Left ventricle myocardium inferior (tissue), 1 donor: ENCODE results near the gene SCN10A. TPM values are rescaled to one million over a fixed set of nuclear protein-coding genes. Genes with fewer than 3 reads are reported as not detected.
A peak's percentile ranks its signal among the peaks of the same experiment; 100 is the strongest.

ENCODE experiments used
- DNase-seq: peaks from one replicate; pipeline ENCODE4 v3.0.0-alpha.2; 2020
- H3K27ac ChIP-seq: fragments of 200-600 bp; replicated peaks from 2 replicates; pipeline ENCODE4 v1.8.0; 2021
- H3K27me3 ChIP-seq: fragments of 200-600 bp; 2 replicates; pipeline ENCODE4 v1.8.0; 2021; ENCODE audit warnings: low read depth
- H3K36me3 ChIP-seq: fragments of 200-600 bp; 2 replicates; pipeline ENCODE4 v1.8.0; 2021
- H3K4me1 ChIP-seq: fragments of 200-600 bp; 2 replicates; pipeline ENCODE4 v1.8.0; 2021
- H3K4me3 ChIP-seq: fragments of 200-600 bp; 2 replicates; pipeline ENCODE4 v1.8.0; 2021; ENCODE audit warnings: mild to moderate bottlenecking, moderate library complexity
- H3K9me3 ChIP-seq: fragments of 200-600 bp; replicated peaks from 2 replicates; pipeline ENCODE4 v1.8.0; 2021
- intact Hi-C: fragments of 100-400 bp; cut with micrococcal nuclease; formaldehyde crosslinking; loops from one replicate; pipeline ENCODE4 v1.11.0; 2022
- total RNA-seq: library from RNA; stranded (reverse); fragmentation: NEBNext Ultra II Directional; extraction: Animal tissue kit (Norgen Biotek cat#: 25700); gene quantifications from one replicate; pipeline ENCODE4 v1.2.1, GENCODE V29; 2021
- TF ChIP-seq, protein P1 (sequence below): fragments of 200-600 bp; IDR thresholded peaks from 2 replicates; pipeline ENCODE4 v1.8.0; 2021; ENCODE audit warnings: antibody characterized with exemption, mild to moderate bottlenecking, borderline replicate concordance
- donor health status: DM: no; HTN: yes; CAD: no; lungs with severe emphysema.

SCN10A gene
- total RNA-seq, 1 donor from 2014 or later = 0.19 TPM

DNA sequence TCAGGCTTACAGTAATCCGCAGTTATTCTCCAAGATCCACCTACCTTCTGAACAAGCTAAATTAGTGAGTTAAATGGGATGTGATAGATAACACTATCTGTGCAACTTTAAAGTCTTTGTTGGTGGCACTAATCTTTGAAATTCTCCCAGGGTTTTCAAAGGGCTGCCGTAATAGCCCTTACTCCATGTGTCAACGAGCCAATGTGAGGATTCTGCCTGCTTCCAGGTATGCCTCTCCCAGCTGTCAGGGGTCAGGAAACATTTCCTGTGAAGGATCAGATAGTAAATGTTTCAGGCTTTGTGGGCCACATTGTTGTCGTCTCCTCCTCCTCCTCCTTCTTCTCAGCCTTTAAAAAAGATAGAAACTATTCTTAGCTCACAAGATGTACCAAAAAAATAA is 146.3 kb downstream of the SCN10A start:
- no peak for DNase-seq
- TF ChIP-seq, protein P1, sequence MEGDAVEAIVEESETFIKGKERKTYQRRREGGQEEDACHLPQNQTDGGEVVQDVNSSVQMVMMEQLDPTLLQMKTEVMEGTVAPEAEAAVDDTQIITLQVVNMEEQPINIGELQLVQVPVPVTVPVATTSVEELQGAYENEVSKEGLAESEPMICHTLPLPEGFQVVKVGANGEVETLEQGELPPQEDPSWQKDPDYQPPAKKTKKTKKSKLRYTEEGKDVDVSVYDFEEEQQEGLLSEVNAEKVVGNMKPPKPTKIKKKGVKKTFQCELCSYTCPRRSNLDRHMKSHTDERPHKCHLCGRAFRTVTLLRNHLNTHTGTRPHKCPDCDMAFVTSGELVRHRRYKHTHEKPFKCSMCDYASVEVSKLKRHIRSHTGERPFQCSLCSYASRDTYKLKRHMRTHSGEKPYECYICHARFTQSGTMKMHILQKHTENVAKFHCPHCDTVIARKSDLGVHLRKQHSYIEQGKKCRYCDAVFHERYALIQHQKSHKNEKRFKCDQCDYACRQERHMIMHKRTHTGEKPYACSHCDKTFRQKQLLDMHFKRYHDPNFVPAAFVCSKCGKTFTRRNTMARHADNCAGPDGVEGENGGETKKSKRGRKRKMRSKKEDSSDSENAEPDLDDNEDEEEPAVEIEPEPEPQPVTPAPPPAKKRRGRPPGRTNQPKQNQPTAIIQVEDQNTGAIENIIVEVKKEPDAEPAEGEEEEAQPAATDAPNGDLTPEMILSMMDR = no peak
- H3K27me3 ChIP-seq = peaks cover 4% of the 10 kb centered on the region
- no peak overlapping the region for H3K4me3 ChIP-seq
- H3K27ac ChIP-seq = no peak overlapping the region
- H3K4me1 ChIP-seq = no peaks in the 10 kb centered on the region
- H3K9me3 ChIP-seq = peaks cover 10% of the 10 kb centered on the region
- H3K36me3 ChIP-seq = no peaks in the 10 kb centered on the region
- intact Hi-C loops = no loop called here

DNA sequence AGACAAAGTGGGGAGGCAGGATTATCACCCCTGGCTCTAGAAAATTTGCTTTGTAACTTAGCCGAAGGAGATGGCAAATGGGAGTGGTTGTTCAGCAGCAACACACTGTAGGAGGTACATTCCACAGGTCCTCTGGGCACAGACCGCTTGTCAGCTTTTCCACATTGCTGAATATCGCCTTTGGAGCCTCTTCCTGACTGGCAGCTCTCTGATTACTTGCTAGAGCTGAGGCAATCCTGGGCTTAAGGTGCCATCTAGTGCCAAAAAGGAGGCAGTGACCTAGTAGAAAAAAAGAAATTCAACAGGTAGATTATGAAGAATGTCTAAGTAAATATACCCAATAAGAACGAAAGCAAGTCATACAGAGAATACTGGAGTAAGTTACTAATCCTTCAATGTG is 153.5 kb downstream of the SCN10A start:
- intact Hi-C loops = no loop called here
- peaks cover 32% of the 10 kb centered on the region for H3K9me3 ChIP-seq
- DNase-seq = no peak
- peaks cover 38% of the 10 kb centered on the region for H3K27me3 ChIP-seq
- TF ChIP-seq, protein P1 = peak; percentile 28
- no peak overlapping the region for H3K27ac ChIP-seq
- no peaks in the 10 kb centered on the region for H3K36me3 ChIP-seq
- no peaks in the 10 kb centered on the region for H3K4me1 ChIP-seq
- no peak overlapping the region for H3K4me3 ChIP-seq

DNA sequence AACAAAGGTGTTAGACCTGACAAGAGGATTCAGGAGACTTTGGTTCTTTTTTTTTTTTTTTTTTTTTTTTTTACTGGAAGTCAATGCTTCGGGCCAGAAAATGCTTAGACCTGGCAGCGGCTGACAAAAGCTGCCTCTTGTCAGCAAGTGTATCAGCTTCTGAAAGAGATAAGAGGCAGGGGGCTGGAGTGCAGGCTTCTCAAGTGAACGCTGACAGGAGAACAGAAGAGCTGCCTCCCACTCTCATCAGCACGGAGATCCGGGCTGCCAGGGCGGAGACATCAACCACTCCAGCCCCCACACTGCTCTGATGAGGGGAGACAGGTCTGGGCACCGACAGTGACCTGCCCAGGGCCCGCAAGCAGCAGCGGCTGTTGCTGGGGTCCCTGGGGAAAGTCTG is 157.2 kb downstream of the SCN10A start:
- Histone ChIP-seq H3K27ac (no peak overlapping the region), H3K4me3 (no peak overlapping the region), H3K36me3 (no peaks in the 10 kb centered on the region), H3K27me3 (peaks cover 66% of the 10 kb centered on the region), H3K4me1 (no peaks in the 10 kb centered on the region), H3K9me3 (peaks cover 29% of the 10 kb centered on the region)
- intact Hi-C loops = no loop called here
- DNase-seq = no peak
- TF ChIP-seq, protein P1 = no peak

DNA sequence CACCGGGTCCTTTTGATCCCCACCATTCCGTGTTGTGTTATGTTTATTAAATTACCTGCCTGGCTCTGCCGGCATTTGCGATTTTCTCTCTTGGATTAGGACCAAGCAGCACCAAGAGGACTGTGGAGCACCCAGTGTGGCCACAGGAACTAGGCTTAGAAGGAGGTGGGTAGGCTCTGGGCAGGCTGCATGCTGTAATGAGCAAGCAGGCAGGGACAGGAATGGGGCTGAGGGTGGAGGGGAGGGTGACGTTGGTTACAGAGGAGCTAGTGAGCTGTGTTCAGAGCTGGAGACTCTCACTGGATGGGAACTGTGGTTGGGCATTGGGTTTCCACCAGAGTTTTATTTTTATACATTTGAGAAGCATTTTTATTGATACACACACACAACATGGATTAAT is 158.6 kb downstream of the SCN10A start:
- no peak overlapping the region for H3K27ac ChIP-seq
- no peaks in the 10 kb centered on the region for H3K4me1 ChIP-seq
- TF ChIP-seq, protein P1 = no peak
- intact Hi-C loops = no loop called here
- H3K27me3 ChIP-seq = peaks cover 73% of the 10 kb centered on the region
- H3K9me3 ChIP-seq = peaks cover 15% of the 10 kb centered on the region
- no peak for DNase-seq
- H3K4me3 ChIP-seq = no peak overlapping the region
- no peaks in the 10 kb centered on the region for H3K36me3 ChIP-seq

DNA sequence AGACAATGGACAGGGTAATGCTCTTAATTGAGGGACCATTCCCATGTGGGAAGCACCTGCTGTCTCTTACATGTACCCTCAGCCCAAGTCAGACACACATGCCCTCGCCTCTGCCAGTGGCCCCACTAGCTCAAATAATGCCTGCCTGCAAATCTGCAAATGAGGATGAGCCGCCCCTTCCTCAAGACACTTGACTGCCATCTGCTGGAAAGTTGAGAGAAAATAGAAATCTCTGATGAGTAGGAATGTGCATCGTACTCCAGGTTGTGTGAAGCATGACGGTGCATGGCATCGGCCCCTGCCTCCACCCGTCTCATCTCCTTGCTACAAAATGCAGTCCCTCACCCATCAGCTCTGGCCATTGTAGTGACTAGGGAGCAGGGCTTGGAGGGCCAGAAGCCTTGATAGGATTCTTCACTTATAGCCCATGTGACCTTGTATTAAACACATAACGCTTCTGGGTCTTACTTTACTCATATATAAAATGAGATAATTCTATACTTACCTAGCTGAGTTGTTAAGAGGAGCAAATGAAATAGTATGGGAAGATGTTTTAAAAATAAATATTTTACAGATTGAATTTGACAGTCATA is 160.2 kb downstream of the SCN10A start:
- H3K4me3 ChIP-seq = no peak overlapping the region
- intact Hi-C loops = no loop called here
- TF ChIP-seq, protein P1 = peak; percentile 60
- H3K27ac ChIP-seq = no peak overlapping the region
- DNase-seq = no peak
- H3K9me3 ChIP-seq = no peaks in the 10 kb centered on the region
- H3K36me3 ChIP-seq = no peaks in the 10 kb centered on the region
- H3K27me3 ChIP-seq = peaks cover 76% of the 10 kb centered on the region
- no peaks in the 10 kb centered on the region for H3K4me1 ChIP-seq
